H1 (cell line): ENCODE results near the gene KRTAP20-1.

Source experiments
- EP300 ChIP-seq, 2 experiments: IDR thresholded peaks; 1 replicate in 1 of 2; 2 replicates in 1 of 2; pipeline ENCODE4 v1.6.1; 2011 to 2012; ENCODE audit warnings: low read depth in 2 of 2, low read length in 2 of 2, mild to moderate bottlenecking in 2 of 2, borderline replicate concordance in 1 of 2, inconsistent platforms in 1 of 2, moderate library complexity in 1 of 2
- GABPA ChIP-seq: IDR thresholded peaks from 2 replicates; pipeline ENCODE4 v1.6.1; 2011; ENCODE audit warnings: mild to moderate bottlenecking, low read length, moderate library complexity, borderline replicate concordance; ENCODE audit not compliant: insufficient read depth
- POLR2AphosphoS5 ChIP-seq: IDR thresholded peaks from 2 replicates; pipeline ENCODE4 v1.6.1; 2011; ENCODE audit warnings: low read depth, low read length
- RAD21 ChIP-seq, 2 experiments: IDR thresholded peaks in 1 of 2; conservative IDR thresholded peaks in 1 of 2; 2 replicates each; pipeline ENCODE4 v1.6.1; 2011; ENCODE audit warnings: low read depth in 2 of 2, low read length in 2 of 2, improper control_type of control experiment in 1 of 2, inconsistent platforms in 1 of 2, mild to moderate bottlenecking in 1 of 2, moderate library complexity in 1 of 2
- RNF2 ChIP-seq: fragments of 200-900, 300-1000 bp; sonication (generic); IDR thresholded peaks from 2 replicates; pipeline ENCODE4 v1.7.1; 2016; ENCODE audit warnings: borderline replicate concordance, low read depth, mild to moderate bottlenecking, antibody characterized with exemption, low read length; ENCODE audit not compliant: poor library complexity, severe bottlenecking; ENCODE audit errors: missing control alignments
- SUZ12 ChIP-seq: fragments of 200-600 bp; sonication (generic); IDR thresholded peaks from 2 replicates; pipeline ENCODE4 v1.6.1; 2012; ENCODE audit warnings: mild to moderate bottlenecking, inconsistent platforms, low read length, moderate library complexity, mixed read lengths
- TF ChIP-seq, protein P1 (sequence below): IDR thresholded peaks from 2 replicates; pipeline ENCODE4 v1.6.1; 2011; ENCODE audit warnings: low read length, improper control_type of control experiment
- TF ChIP-seq, protein P2 (sequence below), 3 experiments: IDR thresholded peaks; 1 replicate in 2 of 3; 2 replicates in 1 of 3; pipeline versions ENCODE4 v1.5.1 to v1.6.1; 2011; ENCODE audit warnings: low read length in 3 of 3, mild to moderate bottlenecking in 3 of 3, inconsistent platforms in 2 of 3, low read depth in 1 of 3, moderate library complexity in 1 of 3; ENCODE audit not compliant: insufficient read depth in 1 of 3; ENCODE audit errors: control extremely low read depth in 1 of 3

DNA sequence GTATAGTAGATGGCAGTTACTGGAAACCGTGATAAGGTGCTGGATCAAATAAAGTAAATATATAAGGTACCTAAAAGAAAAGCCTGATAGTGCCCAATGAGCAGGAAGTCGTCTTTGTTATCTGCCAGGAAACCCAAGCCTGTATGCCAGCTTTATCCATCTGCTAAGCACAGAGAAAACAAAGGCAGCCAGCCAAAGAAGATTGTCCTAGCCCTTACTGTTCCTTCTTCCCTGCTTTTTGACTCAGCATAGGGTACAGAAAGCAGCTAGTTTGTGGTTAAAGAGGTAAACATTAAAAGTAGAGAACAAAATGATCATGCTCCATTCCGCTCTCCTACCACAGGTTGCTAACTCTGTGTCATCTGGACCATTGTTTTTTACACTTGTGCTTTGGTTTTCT lies 36.1 kb upstream of the KRTAP20-1 start:
- TF ChIP-seq, protein P1, sequence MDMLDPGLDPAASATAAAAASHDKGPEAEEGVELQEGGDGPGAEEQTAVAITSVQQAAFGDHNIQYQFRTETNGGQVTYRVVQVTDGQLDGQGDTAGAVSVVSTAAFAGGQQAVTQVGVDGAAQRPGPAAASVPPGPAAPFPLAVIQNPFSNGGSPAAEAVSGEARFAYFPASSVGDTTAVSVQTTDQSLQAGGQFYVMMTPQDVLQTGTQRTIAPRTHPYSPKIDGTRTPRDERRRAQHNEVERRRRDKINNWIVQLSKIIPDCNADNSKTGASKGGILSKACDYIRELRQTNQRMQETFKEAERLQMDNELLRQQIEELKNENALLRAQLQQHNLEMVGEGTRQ = no peak
- TF ChIP-seq EP300 (IDR thresholded peaks at IDR 0.05; ENCODE audit: borderline replicate concordance in 1 of 2, low read depth in 2 of 2, low read length in 2 of 2) (no peak), POLR2AphosphoS5 (no peak), GABPA (no peak), RAD21 (IDR thresholded peaks at IDR 0.05 in 1 of 2, conservative IDR thresholded peaks at IDR 0.05 in 1 of 2; ENCODE audit: low read depth in 2 of 2, low read length in 2 of 2) (no peak), RNF2 (no peak), SUZ12 (no peak)
- TF ChIP-seq, protein P2, sequence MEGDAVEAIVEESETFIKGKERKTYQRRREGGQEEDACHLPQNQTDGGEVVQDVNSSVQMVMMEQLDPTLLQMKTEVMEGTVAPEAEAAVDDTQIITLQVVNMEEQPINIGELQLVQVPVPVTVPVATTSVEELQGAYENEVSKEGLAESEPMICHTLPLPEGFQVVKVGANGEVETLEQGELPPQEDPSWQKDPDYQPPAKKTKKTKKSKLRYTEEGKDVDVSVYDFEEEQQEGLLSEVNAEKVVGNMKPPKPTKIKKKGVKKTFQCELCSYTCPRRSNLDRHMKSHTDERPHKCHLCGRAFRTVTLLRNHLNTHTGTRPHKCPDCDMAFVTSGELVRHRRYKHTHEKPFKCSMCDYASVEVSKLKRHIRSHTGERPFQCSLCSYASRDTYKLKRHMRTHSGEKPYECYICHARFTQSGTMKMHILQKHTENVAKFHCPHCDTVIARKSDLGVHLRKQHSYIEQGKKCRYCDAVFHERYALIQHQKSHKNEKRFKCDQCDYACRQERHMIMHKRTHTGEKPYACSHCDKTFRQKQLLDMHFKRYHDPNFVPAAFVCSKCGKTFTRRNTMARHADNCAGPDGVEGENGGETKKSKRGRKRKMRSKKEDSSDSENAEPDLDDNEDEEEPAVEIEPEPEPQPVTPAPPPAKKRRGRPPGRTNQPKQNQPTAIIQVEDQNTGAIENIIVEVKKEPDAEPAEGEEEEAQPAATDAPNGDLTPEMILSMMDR (IDR thresholded peaks at IDR 0.05; ENCODE audit: control extremely low read depth in 1 of 3, insufficient read depth in 1 of 3, low read depth in 1 of 3, low read length in 3 of 3) = no peak
